DND-41 (cell line): Measurements from ENCODE around the gene MEIOB.
"Not testable (repeated sequence)": the region's sequence is repeated elsewhere in the genome, so short reads cannot be mapped to it uniquely, and the experiment has no call there.

ENCODE experiments used
- ATAC-seq: fragments of 200-7000 bp; cut with Tn5 transposase; 3 replicates; pipeline ENCODE4 v1.9.1; 2021; ENCODE audit warnings: low read depth; ENCODE audit not compliant: insufficient read depth
- DNase-seq: peaks from one replicate; pipeline ENCODE4 v3.0.0-alpha.2; 2020
- H2AFZ ChIP-seq: 2 replicates; pipeline ENCODE4 v1.6.0; 2012; ENCODE audit warnings: low read depth, low read length
- H3K27ac ChIP-seq: 2 replicates; pipeline ENCODE4 v1.5.1; 2012; ENCODE audit warnings: low read length, inconsistent platforms
- H3K27me3 ChIP-seq: fragments of 200-600 bp; sonication (generic); 2 replicates; pipeline ENCODE4 v1.6.0; 2012; ENCODE audit warnings: low read length, mild to moderate bottlenecking, inconsistent platforms; ENCODE audit not compliant: insufficient read depth, poor library complexity
- H3K36me3 ChIP-seq: 2 replicates; pipeline ENCODE4 v1.5.1; 2012; ENCODE audit warnings: low read length, inconsistent platforms; ENCODE audit not compliant: insufficient read depth
- H3K4me1 ChIP-seq: 2 replicates; pipeline ENCODE4 v1.5.1; 2012; ENCODE audit warnings: mild to moderate bottlenecking, low read length; ENCODE audit not compliant: insufficient read depth
- H3K4me2 ChIP-seq: 2 replicates; pipeline ENCODE4 v1.6.0; 2012; ENCODE audit warnings: mild to moderate bottlenecking, moderate library complexity, low read length, inconsistent platforms; ENCODE audit not compliant: insufficient read depth
- H3K4me3 ChIP-seq, 2 experiments: fragments of 200-600 bp in 1 of 2; shearing (Covaris generic) in 1 of 2; 2 replicates each; pipeline ENCODE4 v1.5.1; 2012 to 2016; ENCODE audit warnings: inconsistent platforms in 2 of 2, low read length in 2 of 2, mild to moderate bottlenecking in 2 of 2, low read depth in 1 of 2, moderate library complexity in 1 of 2
- H3K79me2 ChIP-seq: 2 replicates; pipeline ENCODE4 v1.6.0; 2012; ENCODE audit warnings: low read length, inconsistent platforms; ENCODE audit not compliant: insufficient read depth
- H3K9ac ChIP-seq: 2 replicates; pipeline ENCODE4 v1.6.0; 2012; ENCODE audit warnings: low read depth, mild to moderate bottlenecking, inconsistent platforms, low read length, moderate library complexity
- H3K9me3 ChIP-seq: 2 replicates; pipeline ENCODE4 v1.5.1; 2012; ENCODE audit warnings: low read length, moderate library complexity, mild to moderate bottlenecking, inconsistent platforms; ENCODE audit not compliant: insufficient read depth, severe bottlenecking
- H4K20me1 ChIP-seq: 2 replicates; pipeline ENCODE4 v1.6.0; 2012; ENCODE audit warnings: low read length; ENCODE audit not compliant: insufficient read depth
- EZH2 ChIP-seq: IDR thresholded peaks from 3 replicates; pipeline ENCODE4 v1.6.1; 2012; ENCODE audit warnings: borderline replicate concordance, low read depth, mild to moderate bottlenecking, moderate library complexity, low read length, inconsistent platforms; ENCODE audit not compliant: severe bottlenecking
- TF ChIP-seq, protein P1 (sequence below): IDR thresholded peaks from 2 replicates; pipeline ENCODE4 v1.5.1; 2012; ENCODE audit warnings: borderline replicate concordance, low read length, moderate library complexity, mild to moderate bottlenecking; ENCODE audit not compliant: poor library complexity, severe bottlenecking; ENCODE audit errors: extremely low read depth

The MEIOB gene

GRCh38 chr16:1902547-1903219 lies 30.7 kb upstream of the MEIOB start:
- H3K9ac ChIP-seq: no peak overlapping the region
- H2AFZ ChIP-seq: no peak overlapping the region
- no peaks in the 10 kb centered on the region for H3K27me3 ChIP-seq
- no peaks in the 10 kb centered on the region for H3K36me3 ChIP-seq
- H3K9me3 ChIP-seq: no peaks in the 10 kb centered on the region
- H3K4me1 ChIP-seq: no peaks in the 10 kb centered on the region
- ATAC-seq (no peak), DNase-seq (no peak)
- no peaks in the 10 kb centered on the region for H3K79me2 ChIP-seq
- H4K20me1 ChIP-seq: no peaks in the 10 kb centered on the region
- no peak overlapping the region for H3K4me3 ChIP-seq
- no peak overlapping the region for H3K4me2 ChIP-seq
- TF ChIP-seq EZH2: no peak
- TF ChIP-seq, protein P1, sequence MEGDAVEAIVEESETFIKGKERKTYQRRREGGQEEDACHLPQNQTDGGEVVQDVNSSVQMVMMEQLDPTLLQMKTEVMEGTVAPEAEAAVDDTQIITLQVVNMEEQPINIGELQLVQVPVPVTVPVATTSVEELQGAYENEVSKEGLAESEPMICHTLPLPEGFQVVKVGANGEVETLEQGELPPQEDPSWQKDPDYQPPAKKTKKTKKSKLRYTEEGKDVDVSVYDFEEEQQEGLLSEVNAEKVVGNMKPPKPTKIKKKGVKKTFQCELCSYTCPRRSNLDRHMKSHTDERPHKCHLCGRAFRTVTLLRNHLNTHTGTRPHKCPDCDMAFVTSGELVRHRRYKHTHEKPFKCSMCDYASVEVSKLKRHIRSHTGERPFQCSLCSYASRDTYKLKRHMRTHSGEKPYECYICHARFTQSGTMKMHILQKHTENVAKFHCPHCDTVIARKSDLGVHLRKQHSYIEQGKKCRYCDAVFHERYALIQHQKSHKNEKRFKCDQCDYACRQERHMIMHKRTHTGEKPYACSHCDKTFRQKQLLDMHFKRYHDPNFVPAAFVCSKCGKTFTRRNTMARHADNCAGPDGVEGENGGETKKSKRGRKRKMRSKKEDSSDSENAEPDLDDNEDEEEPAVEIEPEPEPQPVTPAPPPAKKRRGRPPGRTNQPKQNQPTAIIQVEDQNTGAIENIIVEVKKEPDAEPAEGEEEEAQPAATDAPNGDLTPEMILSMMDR: no peak
- H3K27ac ChIP-seq: no peak overlapping the region

GRCh38 chr16:1900452-1900774 lies 28.4 kb upstream of the MEIOB start:
- H3K36me3 ChIP-seq: no peaks in the 10 kb centered on the region
- no peaks in the 10 kb centered on the region for H4K20me1 ChIP-seq
- TF ChIP-seq, protein P1: no peak
- no peak for TF ChIP-seq EZH2
- no peaks in the 10 kb centered on the region for H3K27me3 ChIP-seq
- no peak overlapping the region for H3K4me3 ChIP-seq
- no peaks in the 10 kb centered on the region for H3K9me3 ChIP-seq
- H2AFZ ChIP-seq: no peak overlapping the region
- no peak for DNase-seq
- H3K27ac ChIP-seq: no peak overlapping the region
- H3K9ac ChIP-seq: no peak overlapping the region
- ATAC-seq: no peak
- no peak overlapping the region for H3K4me2 ChIP-seq
- no peaks in the 10 kb centered on the region for H3K79me2 ChIP-seq
- no peaks in the 10 kb centered on the region for H3K4me1 ChIP-seq

DNA sequence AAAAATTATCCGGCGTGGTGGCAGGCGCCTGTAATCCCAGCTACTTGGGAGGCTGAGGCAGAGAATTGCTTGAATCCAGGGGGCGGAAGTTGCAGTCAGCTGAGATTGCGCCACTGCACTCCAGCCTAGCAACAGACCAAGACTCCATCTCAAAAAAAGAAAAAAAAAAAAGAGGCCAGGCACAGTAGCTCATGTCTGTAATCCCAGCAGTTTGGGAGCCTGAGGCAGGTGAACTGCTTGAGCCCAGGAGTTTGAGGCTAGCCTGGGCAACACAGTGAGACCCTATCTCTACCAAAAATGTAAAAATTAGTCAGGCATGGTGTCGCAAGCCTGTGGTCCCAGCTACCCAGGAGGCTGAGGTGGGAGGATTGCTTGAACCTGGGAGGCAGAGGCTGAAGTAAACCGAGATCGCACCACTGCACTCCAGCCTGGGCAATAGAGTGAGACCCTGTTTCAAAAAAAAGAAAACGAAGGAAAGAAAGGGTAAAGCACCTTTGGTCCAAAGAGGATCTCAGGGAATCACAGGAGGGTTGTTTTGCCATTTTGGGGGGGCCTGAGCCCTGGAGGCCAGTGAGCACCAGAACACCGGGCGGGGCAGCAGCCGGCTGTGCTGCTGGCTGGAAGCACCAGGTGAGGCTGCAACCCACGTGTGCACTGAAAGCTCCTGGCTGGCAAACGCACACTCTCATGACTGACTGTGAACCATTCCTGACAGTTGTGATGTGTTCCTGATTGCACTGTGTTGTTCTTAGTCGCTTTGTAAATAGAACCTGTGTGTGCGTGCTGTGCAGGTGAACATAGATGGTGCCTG lies 27.9 kb upstream of the MEIOB start:
- Histone ChIP-seq H3K27me3 (no peaks in the 10 kb centered on the region), H3K9me3 (no peaks in the 10 kb centered on the region), H3K9ac (no peak overlapping the region), H3K27ac (no peak overlapping the region), H3K4me2 (no peak overlapping the region), H3K79me2 (no peaks in the 10 kb centered on the region), H2AFZ (no peak overlapping the region), H3K4me1 (no peaks in the 10 kb centered on the region), H3K4me3 (no peak overlapping the region), H4K20me1 (no peaks in the 10 kb centered on the region), H3K36me3 (no peaks in the 10 kb centered on the region)
- no peak for ATAC-seq
- no peak for TF ChIP-seq EZH2
- TF ChIP-seq, protein P1: no peak
- DNase-seq: no peak

DNA sequence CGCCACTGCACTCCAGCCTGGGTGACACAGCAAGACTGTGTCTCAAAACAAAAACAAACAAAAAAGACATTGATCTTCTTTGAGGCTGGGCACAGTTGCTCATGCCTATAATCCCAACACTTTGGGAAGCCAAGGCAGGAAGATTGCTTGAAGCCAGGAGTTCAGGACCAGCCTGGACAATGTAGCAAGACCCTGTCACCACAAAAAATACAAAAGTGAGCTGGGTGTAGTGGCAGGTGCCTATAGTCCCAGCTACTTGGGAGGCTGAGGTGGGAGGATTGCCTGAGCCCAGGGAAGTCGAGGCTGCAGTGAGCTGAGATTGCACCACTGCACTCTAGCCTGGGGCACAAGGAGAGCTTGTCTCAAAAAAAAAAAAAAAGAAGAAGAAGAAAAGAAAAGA lies 25.7 kb upstream of the MEIOB start:
- H3K4me3 ChIP-seq: not testable (repeated sequence)

More for the DNA sequence above, 25.7 kb upstream of the MEIOB start:
- not testable (repeated sequence) for H3K9ac ChIP-seq, DNase-seq, H3K27me3 ChIP-seq, H3K79me2 ChIP-seq, H3K4me2 ChIP-seq, ATAC-seq, H4K20me1 ChIP-seq, H3K36me3 ChIP-seq, H3K27ac ChIP-seq, H3K9me3 ChIP-seq, H3K4me1 ChIP-seq, H2AFZ ChIP-seq
